ENCODE results near the gene MET.

MET gene

DNA sequence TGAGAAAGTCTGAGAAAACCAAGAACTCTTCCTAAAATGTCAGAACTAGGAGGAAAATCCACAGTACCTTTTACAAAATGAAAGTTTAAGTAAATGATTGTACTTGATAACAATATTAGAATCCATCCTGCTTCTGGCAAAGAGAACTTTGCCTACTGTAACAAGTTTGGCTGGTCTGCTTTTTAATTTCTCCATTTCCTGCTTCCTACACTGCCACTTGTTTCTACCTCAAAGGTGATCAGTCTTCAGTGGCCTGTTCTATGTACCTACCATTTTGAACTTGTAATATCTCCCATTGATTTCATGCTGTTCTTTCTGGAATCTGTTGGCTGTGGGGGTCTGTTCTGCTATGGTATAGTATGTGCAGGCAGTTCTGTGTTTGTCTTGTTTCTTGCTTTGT lies 157.5 kb downstream of the MET start:
- no peaks in the 10 kb centered on the region for H3K4me1 ChIP-seq (ENCODE audit: control insufficient read depth, insufficient read depth, low read length)

DNA sequence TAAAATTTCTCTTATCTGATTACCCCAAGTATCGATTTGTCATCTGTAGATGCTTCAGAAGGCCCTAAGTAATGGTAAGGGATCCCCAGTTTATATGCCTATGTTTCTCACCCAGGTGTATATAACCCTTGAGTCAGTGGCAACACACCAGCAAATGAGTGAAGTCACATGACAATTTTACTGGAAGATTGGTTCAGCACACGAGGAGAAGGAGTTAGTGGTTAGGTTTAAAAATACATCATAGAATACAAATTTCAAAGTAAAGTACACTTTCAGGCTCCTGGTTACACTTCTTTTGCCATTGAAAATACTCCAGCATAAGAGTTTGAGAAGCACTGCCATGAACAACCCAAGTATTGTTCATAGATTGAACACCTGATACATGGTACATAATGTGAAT lies 160.7 kb downstream of the MET start:
- Histone ChIP-seq H3K27ac (ENCODE audit: low read length) (no peak overlapping the region), H3K27me3 (ENCODE audit: control insufficient read depth in 1 of 2, insufficient read depth in 2 of 2, low read length in 2 of 2) (no peaks in the 10 kb centered on the region), H3K9ac (ENCODE audit: low read length in 2 of 2) (no peak overlapping the region), H3K4me3 (ENCODE audit: low read length in 2 of 2) (no peak overlapping the region), H3K9me3 (ENCODE audit: control insufficient read depth in 2 of 2, low read length in 2 of 2) (no peaks in the 10 kb centered on the region), H3K36me3 (ENCODE audit: control insufficient read depth in 2 of 2, insufficient read depth in 2 of 2, low read length in 2 of 2) (no peaks in the 10 kb centered on the region), H3K4me1 (ENCODE audit: control insufficient read depth, insufficient read depth, low read length) (no peaks in the 10 kb centered on the region)

More for the DNA sequence above, 157.5 kb downstream of the MET start:
- Histone ChIP-seq H3K9me3 (ENCODE audit: control insufficient read depth in 2 of 2, low read length in 2 of 2) (peaks cover 0 to 2% of the 10 kb centered on the region in 2 donors), H3K36me3 (ENCODE audit: control insufficient read depth in 2 of 2, insufficient read depth in 2 of 2, low read length in 2 of 2) (no peaks in the 10 kb centered on the region), H3K27me3 (ENCODE audit: control insufficient read depth in 1 of 2, insufficient read depth in 2 of 2, low read length in 2 of 2) (no peaks in the 10 kb centered on the region), H3K9ac (ENCODE audit: low read length in 2 of 2) (no peak overlapping the region), H3K4me3 (ENCODE audit: low read length in 2 of 2) (no peak overlapping the region), H3K27ac (ENCODE audit: low read length) (no peak overlapping the region)

DNA sequence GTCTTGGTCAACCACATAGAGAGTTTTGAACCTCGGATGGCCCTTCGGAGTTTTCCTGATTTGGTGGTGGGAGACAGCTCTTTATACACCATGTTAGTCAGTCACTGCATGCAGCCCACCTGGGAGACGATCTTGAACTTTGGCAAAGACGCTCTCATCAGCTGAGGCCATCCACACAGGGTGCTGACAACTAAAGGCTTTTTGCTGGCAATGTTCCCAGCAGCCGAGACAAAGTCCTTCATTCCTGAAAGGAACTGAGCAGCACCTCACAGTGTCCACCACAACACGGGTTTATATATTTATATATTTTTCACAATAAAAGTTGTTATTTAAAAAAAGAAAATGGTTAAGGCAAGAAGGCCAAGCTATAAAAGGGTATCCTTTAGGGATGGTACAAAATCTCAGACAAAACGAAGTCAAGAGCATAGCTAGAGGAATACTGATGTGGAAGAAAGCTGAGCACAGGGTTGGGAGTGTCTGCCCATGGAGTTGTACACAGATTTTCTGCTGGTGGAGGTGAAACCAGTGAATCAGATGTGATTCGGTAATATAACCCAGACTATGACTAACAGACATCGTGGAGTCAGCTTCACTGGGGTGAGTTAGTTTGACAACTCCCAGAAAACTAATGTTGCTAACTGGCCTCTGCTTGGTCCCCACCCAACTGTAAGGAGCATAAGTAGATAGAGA lies 163.0 kb downstream of the MET start:
- Histone ChIP-seq H3K36me3 (ENCODE audit: control insufficient read depth in 2 of 2, insufficient read depth in 2 of 2, low read length in 2 of 2) (no peaks in the 10 kb centered on the region), H3K4me1 (ENCODE audit: control insufficient read depth, insufficient read depth, low read length) (no peaks in the 10 kb centered on the region), H3K27ac (ENCODE audit: low read length) (no peak overlapping the region), H3K27me3 (ENCODE audit: control insufficient read depth in 1 of 2, insufficient read depth in 2 of 2, low read length in 2 of 2) (no peaks in the 10 kb centered on the region), H3K9ac (ENCODE audit: low read length in 2 of 2) (no peak overlapping the region), H3K4me3 (ENCODE audit: low read length in 2 of 2) (no peak overlapping the region), H3K9me3 (ENCODE audit: control insufficient read depth in 2 of 2, low read length in 2 of 2) (no peaks in the 10 kb centered on the region)

DNA sequence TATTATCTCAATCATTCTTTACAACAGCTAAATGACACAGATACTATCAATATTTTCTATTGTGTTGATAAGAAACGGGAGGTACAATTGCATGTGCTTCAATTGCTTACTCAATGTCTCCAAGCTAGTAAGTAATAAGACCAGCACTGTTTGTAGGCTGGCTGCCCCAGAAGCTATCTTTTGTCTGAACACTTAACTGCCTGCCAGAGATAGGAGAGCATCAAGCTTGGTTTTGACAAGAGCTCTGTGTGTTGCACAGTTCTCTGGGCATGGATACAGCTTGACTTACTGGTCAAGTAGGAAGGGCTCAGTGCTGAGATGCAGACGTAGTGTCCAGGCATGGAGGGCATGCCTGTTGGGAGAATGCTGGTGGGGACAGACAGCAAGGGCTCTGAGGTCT lies 164.1 kb downstream of the MET start:
- no peak overlapping the region for H3K27ac ChIP-seq (ENCODE audit: low read length)
- no peaks in the 10 kb centered on the region for H3K27me3 ChIP-seq (ENCODE audit: control insufficient read depth in 1 of 2, insufficient read depth in 2 of 2, low read length in 2 of 2)
- no peaks in the 10 kb centered on the region for H3K4me1 ChIP-seq (ENCODE audit: control insufficient read depth, insufficient read depth, low read length)
- H3K4me3 ChIP-seq (ENCODE audit: low read length in 2 of 2), result no peak overlapping the region
- H3K36me3 ChIP-seq (ENCODE audit: control insufficient read depth in 2 of 2, insufficient read depth in 2 of 2, low read length in 2 of 2), result no peaks in the 10 kb centered on the region
- H3K9me3 ChIP-seq (ENCODE audit: control insufficient read depth in 2 of 2, low read length in 2 of 2), result no peaks in the 10 kb centered on the region
- H3K9ac ChIP-seq (ENCODE audit: low read length in 2 of 2), result no peak overlapping the region

DNA sequence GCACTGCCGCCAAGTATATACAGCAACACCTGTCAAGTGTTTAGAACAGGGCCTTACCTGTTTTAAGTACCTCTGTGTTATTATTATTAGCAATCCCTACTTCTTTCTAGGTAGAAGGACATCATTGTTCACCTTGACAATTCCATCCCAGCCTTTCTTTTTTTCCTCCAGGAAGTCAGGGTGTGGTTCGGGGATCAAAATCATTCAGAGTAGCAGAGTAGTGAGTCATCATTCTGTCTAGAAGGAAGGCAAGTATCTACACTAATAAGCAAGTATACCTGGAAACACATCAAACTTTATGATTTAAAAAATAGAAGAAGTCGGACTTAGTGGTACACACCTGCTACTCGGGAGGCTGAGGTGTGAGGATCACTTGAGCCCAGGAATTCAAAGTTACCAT lies 164.9 kb downstream of the MET start:
- Histone ChIP-seq H3K4me3 (ENCODE audit: low read length in 2 of 2) (no peak overlapping the region), H3K27me3 (ENCODE audit: control insufficient read depth in 1 of 2, insufficient read depth in 2 of 2, low read length in 2 of 2) (no peaks in the 10 kb centered on the region), H3K9ac (ENCODE audit: low read length in 2 of 2) (no peak overlapping the region), H3K36me3 (ENCODE audit: control insufficient read depth in 2 of 2, insufficient read depth in 2 of 2, low read length in 2 of 2) (no peaks in the 10 kb centered on the region), H3K4me1 (ENCODE audit: control insufficient read depth, insufficient read depth, low read length) (no peaks in the 10 kb centered on the region), H3K27ac (ENCODE audit: low read length) (no peak overlapping the region), H3K9me3 (ENCODE audit: control insufficient read depth in 2 of 2, low read length in 2 of 2) (no peaks in the 10 kb centered on the region)

DNA sequence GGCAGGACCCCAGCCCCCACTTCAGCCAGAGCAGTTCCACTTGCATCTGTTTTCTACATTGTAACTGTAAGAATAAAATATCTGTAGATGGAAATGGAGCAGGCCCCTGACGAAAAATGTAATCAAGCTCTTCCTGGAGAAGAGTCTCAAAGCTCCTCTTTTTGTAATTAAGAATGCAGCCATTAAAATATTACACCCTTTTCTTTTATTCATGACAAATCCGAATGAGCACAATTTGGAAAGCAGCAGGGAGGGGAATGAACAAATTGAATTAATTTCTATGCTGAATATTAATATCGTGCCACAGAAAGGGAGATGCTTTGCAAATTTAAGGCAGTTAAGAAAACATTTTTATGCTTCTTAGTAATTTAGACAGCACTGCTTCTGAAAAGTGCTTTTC lies 165.6 kb downstream of the MET start:
- Histone ChIP-seq H3K36me3 (ENCODE audit: control insufficient read depth in 2 of 2, insufficient read depth in 2 of 2, low read length in 2 of 2) (no peaks in the 10 kb centered on the region), H3K4me1 (ENCODE audit: control insufficient read depth, insufficient read depth, low read length) (no peaks in the 10 kb centered on the region), H3K4me3 (ENCODE audit: low read length in 2 of 2) (no peak overlapping the region), H3K9ac (ENCODE audit: low read length in 2 of 2) (no peak overlapping the region), H3K27me3 (ENCODE audit: control insufficient read depth in 1 of 2, insufficient read depth in 2 of 2, low read length in 2 of 2) (no peaks in the 10 kb centered on the region), H3K27ac (ENCODE audit: low read length) (no peak overlapping the region), H3K9me3 (ENCODE audit: control insufficient read depth in 2 of 2, low read length in 2 of 2) (no peaks in the 10 kb centered on the region)

DNA sequence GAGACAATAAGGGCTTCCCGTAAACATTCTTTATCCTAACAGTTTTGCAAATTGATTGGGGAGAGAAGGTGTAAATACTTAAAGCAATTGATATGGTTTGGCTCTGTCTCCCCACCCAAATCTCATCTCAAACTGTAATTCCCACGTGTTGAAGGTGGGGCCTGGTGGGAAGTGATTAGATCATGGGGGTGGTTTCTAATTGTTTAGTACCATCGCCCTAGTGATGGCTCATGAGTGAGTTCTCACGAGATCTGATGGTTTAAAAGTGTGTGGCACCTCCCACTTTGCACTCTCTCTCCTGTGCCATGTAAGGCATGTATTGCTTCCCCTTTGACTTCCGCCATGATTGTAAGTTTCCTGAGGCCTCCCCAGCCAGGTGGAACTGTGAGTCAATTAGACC lies 168.3 kb downstream of the MET start:
- H3K27me3 ChIP-seq (ENCODE audit: control insufficient read depth in 1 of 2, insufficient read depth in 2 of 2, low read length in 2 of 2), result no peaks in the 10 kb centered on the region
- no peak overlapping the region for H3K27ac ChIP-seq (ENCODE audit: low read length)
- no peaks in the 10 kb centered on the region for H3K36me3 ChIP-seq (ENCODE audit: control insufficient read depth in 2 of 2, insufficient read depth in 2 of 2, low read length in 2 of 2)
- no peak overlapping the region for H3K4me3 ChIP-seq (ENCODE audit: low read length in 2 of 2)
- no peaks in the 10 kb centered on the region for H3K4me1 ChIP-seq (ENCODE audit: control insufficient read depth, insufficient read depth, low read length)
- no peaks in the 10 kb centered on the region for H3K9me3 ChIP-seq (ENCODE audit: control insufficient read depth in 2 of 2, low read length in 2 of 2)
- H3K9ac ChIP-seq (ENCODE audit: low read length in 2 of 2), result no peak overlapping the region

DNA sequence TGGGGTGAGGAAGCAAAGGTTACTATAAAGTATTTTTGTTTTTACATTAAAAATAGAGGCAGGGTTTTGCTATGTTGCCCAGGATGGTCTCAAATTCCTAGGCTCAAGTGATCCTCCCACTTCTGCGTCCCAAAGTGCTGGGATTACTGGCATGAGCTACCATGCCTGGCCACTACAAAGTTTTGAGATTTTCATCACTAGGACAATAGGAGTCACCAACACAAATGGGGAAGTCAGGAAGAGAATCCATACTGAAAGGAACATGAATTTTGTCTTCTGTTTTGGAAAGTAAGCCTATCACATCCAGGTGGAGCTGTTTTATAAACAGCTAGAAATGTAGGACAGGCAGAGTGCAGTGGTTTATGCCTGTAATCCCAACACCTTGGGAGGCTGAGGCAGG lies 170.4 kb downstream of the MET start:
- no peaks in the 10 kb centered on the region for H3K9me3 ChIP-seq (ENCODE audit: control insufficient read depth in 2 of 2, low read length in 2 of 2)
- H3K4me3 ChIP-seq (ENCODE audit: low read length in 2 of 2), result no peak overlapping the region
- H3K4me1 ChIP-seq (ENCODE audit: control insufficient read depth, insufficient read depth, low read length), result no peaks in the 10 kb centered on the region
- no peaks in the 10 kb centered on the region for H3K36me3 ChIP-seq (ENCODE audit: control insufficient read depth in 2 of 2, insufficient read depth in 2 of 2, low read length in 2 of 2)
- no peak overlapping the region for H3K27ac ChIP-seq (ENCODE audit: low read length)
- H3K27me3 ChIP-seq (ENCODE audit: control insufficient read depth in 1 of 2, insufficient read depth in 2 of 2, low read length in 2 of 2), result no peaks in the 10 kb centered on the region
- no peak overlapping the region for H3K9ac ChIP-seq (ENCODE audit: low read length in 2 of 2)

DNA sequence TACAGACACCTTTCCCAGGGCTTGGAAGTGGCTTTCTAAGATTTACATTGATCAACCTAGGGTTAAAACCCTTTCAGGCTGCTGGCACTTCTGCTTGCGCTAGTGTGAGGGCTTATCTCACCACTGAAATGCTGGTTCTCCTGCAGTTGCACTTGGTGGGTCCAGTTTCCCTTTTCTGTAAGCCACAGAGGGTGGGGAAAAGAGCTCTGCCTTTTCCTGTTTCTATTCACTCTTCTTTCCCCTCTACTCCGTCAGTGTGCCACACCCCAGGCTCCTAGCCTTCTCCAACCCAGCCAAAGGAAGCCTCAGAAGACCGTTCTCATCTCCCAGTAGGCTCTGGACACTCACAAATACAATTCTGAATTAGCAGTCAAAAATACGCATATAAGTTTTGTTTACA lies 171.4 kb downstream of the MET start:
- Histone ChIP-seq H3K9ac (ENCODE audit: low read length in 2 of 2) (no peak overlapping the region), H3K27me3 (ENCODE audit: control insufficient read depth in 1 of 2, insufficient read depth in 2 of 2, low read length in 2 of 2) (no peaks in the 10 kb centered on the region), H3K36me3 (ENCODE audit: control insufficient read depth in 2 of 2, insufficient read depth in 2 of 2, low read length in 2 of 2) (no peaks in the 10 kb centered on the region), H3K4me1 (ENCODE audit: control insufficient read depth, insufficient read depth, low read length) (no peaks in the 10 kb centered on the region), H3K4me3 (ENCODE audit: low read length in 2 of 2) (no peak overlapping the region), H3K27ac (ENCODE audit: low read length) (no peak overlapping the region), H3K9me3 (ENCODE audit: control insufficient read depth in 2 of 2, low read length in 2 of 2) (no peaks in the 10 kb centered on the region)

Measured in stomach smooth muscle (tissue), 2 donors.